A673 (cell line): ENCODE results near the gene C5orf58. TPM values are rescaled to one million over a fixed set of nuclear protein-coding genes. Genes with fewer than 3 reads are reported as not detected.

Source experiments
- BruUV-seq: library from RNA; stranded (reverse); fragments of 400-500 nt; replicated peaks from 2 replicates; lab custom pipeline; 2021; lab: Mats Ljungman, UMichigan
- CTCF ChIA-PET: fragments of 300-600 bp; sonication (Branson Sonifier 250); formaldehyde crosslinking; loops from one replicate; lab custom pipeline; 2022; ENCODE audit warnings: antibody characterized with exemption; lab: Charles Lee
- POLR2A ChIA-PET: fragments of 300-600 bp; sonication (Branson Sonifier 250); formaldehyde crosslinking; loops from one replicate; lab custom pipeline; 2022; ENCODE audit warnings: antibody characterized with exemption; ENCODE audit not compliant: low non-redundant PET; lab: Charles Lee
- DNase-seq: peaks from one replicate; pipeline ENCODE4 v3.0.0-alpha.2; 2015; ENCODE audit warnings: low spot score
- H3K27ac ChIP-seq: fragments of 200-600 bp; sonication (generic); 2 replicates; pipeline ENCODE4 v1.5.1; 2016; ENCODE audit warnings: mixed run types, low read depth, mild to moderate bottlenecking, mixed read lengths, antibody characterized with exemption, low read length; ENCODE audit not compliant: poor library complexity, severe bottlenecking
- H3K27me3 ChIP-seq: fragments of 200-600 bp; sonication (generic); replicated peaks from 2 replicates; pipeline ENCODE4 v1.6.1; 2017; ENCODE audit warnings: mixed run types, low read depth, mild to moderate bottlenecking, mixed read lengths, antibody characterized with exemption, low read length; ENCODE audit not compliant: insufficient read depth, poor library complexity
- H3K36me3 ChIP-seq: fragments of 200-600 bp; sonication (generic); 2 replicates; pipeline ENCODE4 v1.6.1; 2016; ENCODE audit warnings: mixed run types, mild to moderate bottlenecking, mixed read lengths, antibody characterized with exemption, low read length; ENCODE audit not compliant: insufficient read depth, poor library complexity, severe bottlenecking
- H3K4me1 ChIP-seq: fragments of 200-600 bp; sonication (generic); 2 replicates; pipeline ENCODE4 v1.6.1; 2017; ENCODE audit warnings: mixed run types, mild to moderate bottlenecking, mixed read lengths, antibody characterized with exemption, low read length; ENCODE audit not compliant: insufficient read depth, poor library complexity, severe bottlenecking
- H3K4me3 ChIP-seq: fragments of 200-600 bp; sonication (generic); 2 replicates; pipeline ENCODE4 v1.5.1; 2016; ENCODE audit warnings: low read depth, mixed run types, mild to moderate bottlenecking, mixed read lengths, low read length; ENCODE audit not compliant: poor library complexity, severe bottlenecking
- H3K9me3 ChIP-seq: fragments of 200-600 bp; sonication (generic); 2 replicates; pipeline ENCODE4 v1.6.1; 2016; ENCODE audit warnings: mixed run types, low read depth, mild to moderate bottlenecking, mixed read lengths, antibody characterized with exemption, low read length; ENCODE audit not compliant: poor library complexity, severe bottlenecking
- EZH2 ChIP-seq: fragments of 200-600 bp; sonication (generic); IDR thresholded peaks from 2 replicates; pipeline ENCODE4 v1.6.1; 2017; ENCODE audit warnings: borderline replicate concordance, low read depth, mild to moderate bottlenecking, mixed read lengths, antibody characterized with exemption, low read length; ENCODE audit not compliant: poor library complexity, severe bottlenecking
- intact Hi-C: fragments of 100-400 bp; cut with micrococcal nuclease; formaldehyde crosslinking; loops from one replicate; pipeline ENCODE4 v1.10.0; 2022; ENCODE audit not compliant: unreplicated experiment
- total RNA-seq: library from RNA; stranded (reverse); gene quantifications from 2 replicates; pipeline ENCODE4 v1.2.3, GENCODE V29; 2021
- TF ChIP-seq, protein P1 (sequence below): fragments of 300-800, 200-600 bp; sonication (generic); conservative IDR thresholded peaks from 2 replicates; pipeline ENCODE4 v1.5.1; 2017; ENCODE audit warnings: low read depth, mild to moderate bottlenecking, antibody characterized with exemption, low read length, moderate library complexity, mixed read lengths

The C5orf58 gene
- total RNA-seq, 1 experiment from 2014 or later, result not detected

DNA sequence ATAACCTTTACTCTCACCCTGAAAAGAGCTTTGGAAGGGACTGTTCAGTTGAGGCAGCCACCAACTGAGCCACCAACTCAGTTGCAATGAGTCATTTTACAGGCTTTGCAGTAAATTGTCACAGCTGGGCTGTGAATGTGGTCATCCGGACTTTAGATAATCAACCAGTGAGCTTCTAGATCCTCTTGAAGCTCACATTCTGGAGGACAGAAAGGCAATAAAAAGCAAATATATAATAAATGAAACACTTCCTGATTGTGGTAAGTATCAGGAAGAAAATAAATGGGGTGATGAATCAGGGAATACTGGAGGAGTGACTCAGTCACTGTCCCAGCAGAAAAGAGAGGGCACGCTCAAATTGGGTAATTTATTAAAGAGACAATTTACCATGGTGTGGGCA, 13.2 kb upstream of the C5orf58 start:
- intact Hi-C loops, result loop anchor here (2.0 to 5.0 kb wide), 4 partner anchors 133 to 1232 kb away; partner anchors contain the start of gene SPDL1
- Histone ChIP-seq H3K27ac (peak overlapping the region; percentile 49), H3K4me3 (no peak overlapping the region), H3K9me3 (no peaks in the 10 kb centered on the region), H3K27me3 (no peaks in the 10 kb centered on the region), H3K36me3 (no peaks in the 10 kb centered on the region), H3K4me1 (peaks cover 60% of the 10 kb centered on the region)
- TF ChIP-seq, protein P1, sequence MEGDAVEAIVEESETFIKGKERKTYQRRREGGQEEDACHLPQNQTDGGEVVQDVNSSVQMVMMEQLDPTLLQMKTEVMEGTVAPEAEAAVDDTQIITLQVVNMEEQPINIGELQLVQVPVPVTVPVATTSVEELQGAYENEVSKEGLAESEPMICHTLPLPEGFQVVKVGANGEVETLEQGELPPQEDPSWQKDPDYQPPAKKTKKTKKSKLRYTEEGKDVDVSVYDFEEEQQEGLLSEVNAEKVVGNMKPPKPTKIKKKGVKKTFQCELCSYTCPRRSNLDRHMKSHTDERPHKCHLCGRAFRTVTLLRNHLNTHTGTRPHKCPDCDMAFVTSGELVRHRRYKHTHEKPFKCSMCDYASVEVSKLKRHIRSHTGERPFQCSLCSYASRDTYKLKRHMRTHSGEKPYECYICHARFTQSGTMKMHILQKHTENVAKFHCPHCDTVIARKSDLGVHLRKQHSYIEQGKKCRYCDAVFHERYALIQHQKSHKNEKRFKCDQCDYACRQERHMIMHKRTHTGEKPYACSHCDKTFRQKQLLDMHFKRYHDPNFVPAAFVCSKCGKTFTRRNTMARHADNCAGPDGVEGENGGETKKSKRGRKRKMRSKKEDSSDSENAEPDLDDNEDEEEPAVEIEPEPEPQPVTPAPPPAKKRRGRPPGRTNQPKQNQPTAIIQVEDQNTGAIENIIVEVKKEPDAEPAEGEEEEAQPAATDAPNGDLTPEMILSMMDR, result no peak
- no peak for TF ChIP-seq EZH2
- ChIA-PET POLR2A (interaction anchor here (0.7 kb wide), 2 partner anchors 509 to 1167 kb away, joined by 3 to 4 read pairs; no protein-coding TSS in a partner anchor), CTCF (interaction anchor here (0.5 to 1.1 kb wide), 3 partner anchors 170 to 414 kb away, joined by 3 to 16 read pairs (median 4); partner anchors contain the start of genes INSYN2B and KCNMB1)
- no TSS peak for BruUV-seq
- peak; percentile 91 for DNase-seq

DNA sequence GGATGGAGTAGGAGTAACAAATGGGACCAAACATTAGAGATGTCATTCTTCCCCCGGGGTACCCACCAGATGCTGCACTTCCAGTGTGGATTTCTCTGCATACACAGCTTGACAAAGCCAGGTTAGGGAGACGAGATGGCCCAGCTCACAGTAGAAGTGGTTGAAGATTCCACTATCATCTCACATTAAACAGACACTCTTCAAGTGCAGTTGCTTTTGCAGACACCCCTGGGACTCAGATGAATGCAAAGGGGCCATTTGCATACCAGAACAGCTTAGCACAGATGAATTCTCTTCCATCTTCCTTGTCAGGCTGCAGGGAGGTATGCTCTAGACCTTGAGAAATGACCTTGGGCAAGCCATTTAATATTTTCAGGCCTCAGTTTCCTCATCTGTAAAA, 12.6 kb upstream of the C5orf58 start:
- H3K27ac ChIP-seq, result peak overlapping the region; percentile 49
- intact Hi-C loops, result loop anchor here (5.0 kb wide), 1 partner anchor 132 kb away; no protein-coding TSS in a partner anchor
- peaks cover 65% of the 10 kb centered on the region for H3K4me1 ChIP-seq
- ChIA-PET POLR2A (no interaction called here), CTCF (interaction anchor here (0.5 kb wide), 1 partner anchor 169 kb away, joined by 16 read pairs; the partner anchor contains the start of gene KCNMB1)
- H3K36me3 ChIP-seq, result no peaks in the 10 kb centered on the region
- BruUV-seq, result no TSS peak
- no peaks in the 10 kb centered on the region for H3K27me3 ChIP-seq
- DNase-seq, result peak; percentile 67
- TF ChIP-seq, protein P1, result no peak
- H3K9me3 ChIP-seq, result no peaks in the 10 kb centered on the region
- no peak overlapping the region for H3K4me3 ChIP-seq

DNA sequence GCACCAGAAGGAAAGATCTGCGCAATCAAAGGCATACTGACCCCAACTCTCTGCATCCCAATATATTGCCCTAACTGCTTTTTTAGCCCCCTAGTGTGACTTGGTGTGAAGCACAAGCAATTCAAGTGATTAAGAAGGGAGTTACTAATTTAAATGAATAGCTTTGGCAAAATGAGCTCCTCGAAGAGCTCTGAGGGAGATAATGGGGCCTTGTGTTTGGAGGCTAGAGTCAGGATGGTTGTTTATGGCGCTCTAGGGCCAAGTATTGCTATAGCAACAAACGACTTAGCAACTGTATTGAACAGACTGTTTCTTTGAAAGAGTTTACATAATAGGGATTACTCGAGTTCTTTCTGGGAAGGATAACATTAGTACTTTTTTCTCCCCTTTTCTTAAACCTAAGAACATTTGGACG, 11.5 kb upstream of the C5orf58 start:
- POLR2A ChIA-PET, result no interaction called here
- intact Hi-C loops, result loop anchor here (5.0 kb wide), 1 partner anchor 131 kb away; no protein-coding TSS in a partner anchor
- H3K36me3 ChIP-seq, result no peaks in the 10 kb centered on the region
- peaks cover 62% of the 10 kb centered on the region for H3K4me1 ChIP-seq
- DNase-seq, result peak; percentile 66
- no peaks in the 10 kb centered on the region for H3K9me3 ChIP-seq
- BruUV-seq, result no TSS peak
- no peaks in the 10 kb centered on the region for H3K27me3 ChIP-seq
- CTCF ChIA-PET, result interaction anchor here (0.7 kb wide), 1 partner anchor 195 kb away, joined by 3 read pairs; no protein-coding TSS in a partner anchor
- TF ChIP-seq, protein P1, result 0 out of 2 replicates have a peak, but pooled peaks have one; percentile 29
- no peak for TF ChIP-seq EZH2
- H3K4me3 ChIP-seq, result no peak overlapping the region
- H3K27ac ChIP-seq, result no peak overlapping the region
